Neuronal stem cell (in vitro differentiated cells): ENCODE data around the gene STX18.
"Not testable (repeated sequence)": the region's sequence is repeated elsewhere in the genome, so short reads cannot be mapped to it uniquely, and the experiment has no call there.

Source experiments
- DNase-seq: peaks from one replicate; pipeline ENCODE4 v3.0.0-alpha.2; 2013; ENCODE audit warnings: low spot score
- H2AFZ ChIP-seq: one replicate; pipeline ENCODE4 v1.6.1; 2013; ENCODE audit warnings: mild to moderate bottlenecking, low read length, inconsistent platforms
- H2AK5ac ChIP-seq: 2 replicates; pipeline ENCODE4 v1.6.1; 2013; ENCODE audit warnings: low read depth, mild to moderate bottlenecking, inconsistent platforms, low read length, moderate library complexity, mixed read lengths
- H2BK120ac ChIP-seq: 2 replicates; pipeline ENCODE4 v1.6.1; 2013; ENCODE audit warnings: low read depth, mild to moderate bottlenecking, inconsistent platforms, low read length, moderate library complexity, mixed read lengths
- H2BK12ac ChIP-seq: one replicate; pipeline ENCODE4 v1.6.1; 2013; ENCODE audit warnings: low read length, inconsistent platforms
- H2BK15ac ChIP-seq: 2 replicates; pipeline ENCODE4 v1.6.1; 2013; ENCODE audit warnings: mild to moderate bottlenecking, low read length, inconsistent platforms, mixed read lengths
- H2BK5ac ChIP-seq: one replicate; pipeline ENCODE4 v1.6.1; 2013; ENCODE audit warnings: inconsistent platforms, mild to moderate bottlenecking, low read length, moderate library complexity
- H3K14ac ChIP-seq: one replicate; pipeline ENCODE4 v1.6.1; 2013; ENCODE audit warnings: low read length, inconsistent platforms
- H3K18ac ChIP-seq: 2 replicates; pipeline ENCODE4 v1.6.1; 2013; ENCODE audit warnings: low read length, inconsistent platforms
- H3K23ac ChIP-seq: 2 replicates; pipeline ENCODE4 v1.6.1; 2013; ENCODE audit warnings: low read depth, mild to moderate bottlenecking, mixed read lengths, low read length, inconsistent platforms; ENCODE audit not compliant: poor library complexity
- H3K27ac ChIP-seq: replicated peaks from 3 replicates; pipeline ENCODE4 v1.5.1; 2013; ENCODE audit warnings: low read length, inconsistent platforms
- H3K27me3 ChIP-seq, 3 experiments: 2 replicates each; pipeline ENCODE4 v1.6.1; 2013; ENCODE audit warnings: low read length in 3 of 3, mild to moderate bottlenecking in 2 of 3, inconsistent platforms in 1 of 3, low read depth in 1 of 3, mixed read lengths in 1 of 3, moderate library complexity in 1 of 3; ENCODE audit not compliant: control insufficient read depth in 3 of 3, insufficient read depth in 3 of 3
- H3K36me3 ChIP-seq, 2 donors: replicated peaks in 1 of 2; 2 replicates each; pipeline ENCODE4 v1.6.1; 2013; ENCODE audit warnings: low read length in 2 of 2; ENCODE audit not compliant: control insufficient read depth in 2 of 2, insufficient read depth in 2 of 2
- H3K4ac ChIP-seq: 2 replicates; pipeline ENCODE4 v1.6.1; 2013; ENCODE audit warnings: inconsistent platforms, mild to moderate bottlenecking, low read length, moderate library complexity
- H3K4me1 ChIP-seq, 2 donors: 1 replicate in 1 of 2; 2 replicates in 1 of 2; pipeline ENCODE4 v1.6.1; 2013; ENCODE audit warnings: low read length in 2 of 2, low read depth in 1 of 2; ENCODE audit not compliant: control insufficient read depth in 2 of 2, insufficient read depth in 1 of 2
- H3K4me2 ChIP-seq: one replicate; pipeline ENCODE4 v1.6.1; 2013; ENCODE audit warnings: mild to moderate bottlenecking, low read length, inconsistent platforms; ENCODE audit not compliant: insufficient read depth, poor library complexity, severe bottlenecking
- H3K4me3 ChIP-seq, 2 donors: 2 replicates each; pipeline ENCODE4 v1.5.1; 2013; ENCODE audit warnings: low read length in 2 of 2, mild to moderate bottlenecking in 2 of 2, inconsistent platforms in 1 of 2, moderate library complexity in 1 of 2
- H3K79me1 ChIP-seq: one replicate; pipeline ENCODE4 v1.6.1; 2013; ENCODE audit warnings: low read depth, mild to moderate bottlenecking, inconsistent platforms, low read length, moderate library complexity
- H3K9ac ChIP-seq: one replicate; pipeline ENCODE4 v1.6.1; 2013; ENCODE audit warnings: mild to moderate bottlenecking, low read depth, low read length, inconsistent platforms; ENCODE audit not compliant: poor library complexity
- H3K9me3 ChIP-seq, 2 donors: replicated peaks in 1 of 2; 2 replicates each; pipeline versions ENCODE3 to v1.6.1; 2013; ENCODE audit warnings: low read length in 2 of 2, mild to moderate bottlenecking in 2 of 2, inconsistent platforms in 1 of 2, low read depth in 1 of 2, mixed read lengths in 1 of 2, moderate library complexity in 1 of 2; ENCODE audit not compliant: control insufficient read depth in 2 of 2, insufficient read depth in 1 of 2
- H4K8ac ChIP-seq: one replicate; pipeline ENCODE4 v1.6.1; 2013; ENCODE audit warnings: low read depth, mild to moderate bottlenecking, inconsistent platforms, low read length, moderate library complexity
- H4K91ac ChIP-seq: one replicate; pipeline ENCODE4 v1.6.1; 2013; ENCODE audit warnings: low read length, low read depth, mild to moderate bottlenecking, inconsistent platforms; ENCODE audit not compliant: poor library complexity
- WGBS, 2 donors: extraction: QIAGEN DNeasy Blood & Tissue Kit; methylation state at CpG; one replicate each; pipeline ENCODE4 v1.1.7; 2013; ENCODE audit warnings: missing lambda C conversion rate in 2 of 2, mixed read lengths in 1 of 2; ENCODE audit not compliant: insufficient read length in 2 of 2, insufficient replicate concordance in 1 of 2; ENCODE audit errors: extremely low coverage in 2 of 2; 5-methylcytosine and 5-hydroxymethylcytosine counted together

The STX18 gene

GRCh38 chr4:4514786-4515185 is 27.1 kb downstream of the STX18 start:
- H2BK5ac ChIP-seq, result no peak overlapping the region
- no peak overlapping the region for H4K8ac ChIP-seq
- H3K18ac ChIP-seq, result no peak overlapping the region
- H3K9ac ChIP-seq, result no peak overlapping the region
- H3K27ac ChIP-seq, result no peak overlapping the region
- no peak overlapping the region for H3K4me3 ChIP-seq
- no peaks in the 10 kb centered on the region for H3K27me3 ChIP-seq
- no peak overlapping the region for H2AK5ac ChIP-seq
- H3K36me3 ChIP-seq, result no peaks in the 10 kb centered on the region
- no peak for DNase-seq
- no peak overlapping the region for H3K4me2 ChIP-seq
- H3K9me3 ChIP-seq, result no peaks in the 10 kb centered on the region
- no peak overlapping the region for H3K23ac ChIP-seq
- no peaks in the 10 kb centered on the region for H3K79me1 ChIP-seq
- no peak overlapping the region for H2AFZ ChIP-seq
- no peak overlapping the region for H4K91ac ChIP-seq
- H2BK120ac ChIP-seq, result no peak overlapping the region
- no peak overlapping the region for H3K14ac ChIP-seq
- H2BK15ac ChIP-seq, result no peak overlapping the region
- no peak overlapping the region for H3K4ac ChIP-seq
- H2BK12ac ChIP-seq, result no peak overlapping the region
- peaks cover 5 to 12% of the 10 kb centered on the region in 2 donors for H3K4me1 ChIP-seq

DNA sequence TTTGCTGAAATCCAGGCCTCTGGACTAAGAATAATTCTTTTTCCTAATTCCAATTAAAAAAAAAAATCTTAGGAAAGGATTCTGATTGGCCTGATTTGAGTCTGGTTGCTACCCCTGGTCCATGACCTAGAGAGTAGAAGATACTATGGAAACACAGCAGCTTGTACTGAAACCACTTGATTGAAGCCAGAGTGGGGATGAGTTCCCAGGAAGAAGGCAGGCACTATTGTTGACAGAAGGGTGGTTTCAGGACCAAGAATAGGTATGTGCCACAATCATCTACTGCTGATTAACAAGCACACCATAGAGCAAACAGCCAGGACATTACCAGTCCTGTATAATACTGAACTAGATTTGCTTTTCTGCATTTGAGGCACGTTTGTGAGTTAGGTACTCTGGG is 29.6 kb downstream of the STX18 start:
- Histone ChIP-seq H3K4me2 (no peak overlapping the region), H3K4ac (no peak overlapping the region), H3K36me3 (no peaks in the 10 kb centered on the region), H3K27me3 (no peaks in the 10 kb centered on the region), H2AK5ac (no peak overlapping the region), H2BK12ac (no peak overlapping the region), H3K4me3 (no peak overlapping the region), H2BK15ac (no peak overlapping the region), H3K23ac (no peak overlapping the region), H3K79me1 (no peaks in the 10 kb centered on the region), H2BK120ac (no peak overlapping the region), H3K9me3 (no peaks in the 10 kb centered on the region), H3K9ac (no peak overlapping the region), H3K4me1 (peaks cover 5 to 9% of the 10 kb centered on the region in 2 donors), H3K14ac (no peak overlapping the region), H2BK5ac (no peak overlapping the region), H4K91ac (no peak overlapping the region), H4K8ac (no peak overlapping the region), H3K27ac (no peak overlapping the region), H3K18ac (no peak overlapping the region), H2AFZ (no peak overlapping the region)
- WGBS, 2 donors, result no CpG with 5 or more reads among the region's 1 CpG
- DNase-seq, result no peak

DNA sequence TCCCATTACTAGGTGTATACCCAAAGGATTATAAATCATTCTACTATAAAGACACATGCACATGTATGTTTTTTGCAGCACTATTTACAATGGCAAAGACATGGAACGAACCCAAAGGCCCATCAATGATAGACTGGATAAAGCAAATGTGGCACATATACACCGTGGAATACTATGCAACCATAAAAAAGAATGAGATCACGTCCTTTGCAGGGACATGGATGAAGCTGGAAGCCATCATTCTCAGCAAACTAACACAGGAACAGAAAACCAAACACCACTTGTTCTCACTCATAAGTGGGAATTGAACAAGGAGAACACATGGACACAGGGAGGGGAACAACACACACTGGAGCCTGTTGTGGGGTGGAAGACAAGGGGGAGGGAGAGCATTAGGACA is 31.2 kb downstream of the STX18 start:
- H2BK5ac ChIP-seq, H3K4me3 ChIP-seq, H3K18ac ChIP-seq, DNase-seq, H2BK15ac ChIP-seq, H3K36me3 ChIP-seq, H3K4ac ChIP-seq, H4K8ac ChIP-seq, H3K9me3 ChIP-seq, H3K14ac ChIP-seq, H3K27ac ChIP-seq, H3K79me1 ChIP-seq, H2AK5ac ChIP-seq, H3K27me3 ChIP-seq, H2AFZ ChIP-seq, H3K9ac ChIP-seq, H4K91ac ChIP-seq, H2BK120ac ChIP-seq, H3K23ac ChIP-seq, H2BK12ac ChIP-seq, H3K4me2 ChIP-seq, H3K4me1 ChIP-seq: not testable (repeated sequence)
- WGBS, 2 donors, result no CpG with 5 or more reads among the region's 3 CpGs

GRCh38 chr4:4509521-4509920 is 32.3 kb downstream of the STX18 start:
- no peak overlapping the region for H2BK15ac ChIP-seq
- 100% methylated on average over 1 of the region's 2 CpGs; no CpG with 5 or more reads in 1 of the 2 donors for WGBS, 2 donors
- H3K4me2 ChIP-seq, result no peak overlapping the region
- H3K9ac ChIP-seq, result no peak overlapping the region
- H2BK120ac ChIP-seq, result no peak overlapping the region
- H3K18ac ChIP-seq, result no peak overlapping the region
- H2AFZ ChIP-seq, result no peak overlapping the region
- no peak overlapping the region for H4K8ac ChIP-seq
- no peak overlapping the region for H3K27ac ChIP-seq
- no peak overlapping the region for H4K91ac ChIP-seq
- H3K4me3 ChIP-seq, result no peak overlapping the region
- DNase-seq, result no peak
- no peaks in the 10 kb centered on the region for H3K27me3 ChIP-seq
- H3K36me3 ChIP-seq, result no peaks in the 10 kb centered on the region
- H3K14ac ChIP-seq, result no peak overlapping the region
- no peak overlapping the region for H2BK5ac ChIP-seq
- no peaks in the 10 kb centered on the region for H3K79me1 ChIP-seq
- H3K9me3 ChIP-seq, result no peaks in the 10 kb centered on the region
- H3K4ac ChIP-seq, result no peak overlapping the region
- H3K23ac ChIP-seq, result no peak overlapping the region
- no peak overlapping the region for H2AK5ac ChIP-seq
- no peak overlapping the region for H2BK12ac ChIP-seq
- peaks cover 2 to 3% of the 10 kb centered on the region in 2 donors for H3K4me1 ChIP-seq
